B cell (primary cell): Measurements from ENCODE around the gene ACSL4. TPM values are rescaled to one million over a fixed set of nuclear protein-coding genes. Genes with fewer than 3 reads are reported as not detected.

ENCODE experiments used
- ATAC-seq: fragments of 200-7000 bp; cut with Tn5 transposase; one replicate; pipeline ENCODE4 v1.10.0; 2021; ENCODE audit warnings: low read depth, mild to moderate bottlenecking, moderate number of reproducible peaks, moderate library complexity
- CTCF ChIA-PET: fragments of 350-600 bp; sonication (Branson Sonifier 250); formaldehyde crosslinking; loops from one replicate; lab custom pipeline; 2021; ENCODE audit warnings: antibody characterized with exemption, inconsistent platforms; lab: Charles Lee
- POLR2A ChIA-PET: fragments of 350-600 bp; sonication (Branson Sonifier 250); formaldehyde crosslinking; loops from one replicate; lab custom pipeline; 2021; ENCODE audit warnings: antibody characterized with exemption; lab: Charles Lee
- DNase-seq: peaks from one replicate; pipeline ENCODE4 v3.0.0; 2013
- H2AFZ ChIP-seq: 2 replicates; pipeline ENCODE4 v1.6.1; 2012; ENCODE audit warnings: mild to moderate bottlenecking, low read depth, low read length; ENCODE audit not compliant: insufficient read depth, poor library complexity, severe bottlenecking
- H3K27ac ChIP-seq, 2 donors: 1 replicate in 1 of 2; 2 replicates in 1 of 2; pipeline ENCODE4 v1.5.1; 2012 to 2013; ENCODE audit warnings: low read length in 2 of 2, mild to moderate bottlenecking in 2 of 2, moderate library complexity in 1 of 2
- H3K27me3 ChIP-seq, 4 experiments: fragments of 200-600 bp in 1 of 4; sonication (generic) in 1 of 4; replicated peaks in 1 of 4; 1 replicate in 2 of 4; 2 replicates in 2 of 4; pipeline versions ENCODE4 v1.6.1 to v1.7.0; 2013 to 2016; ENCODE audit warnings: low read length in 3 of 4, mild to moderate bottlenecking in 2 of 4, mixed read lengths in 1 of 4, moderate library complexity in 1 of 4; ENCODE audit not compliant: insufficient read depth in 4 of 4, control insufficient read depth in 3 of 4; ENCODE audit errors: control extremely low read depth in 1 of 4
- H3K36me3 ChIP-seq, 2 experiments: replicated peaks in 1 of 2; 1 replicate in 1 of 2; 2 replicates in 1 of 2; pipeline versions ENCODE4 v1.6.1 to v1.7.1; 2013; ENCODE audit warnings: low read length in 1 of 2; ENCODE audit not compliant: insufficient read depth in 2 of 2, control insufficient read depth in 1 of 2; ENCODE audit errors: control extremely low read depth in 1 of 2, extremely low read depth in 1 of 2
- H3K4me1 ChIP-seq, 2 donors: fragments of 200-600 bp in 1 of 2; sonication (generic) in 1 of 2; 1 replicate in 1 of 2; 2 replicates in 1 of 2; pipeline versions ENCODE4 v1.5.1 to v1.6.1; 2013 to 2017; ENCODE audit warnings: low read length in 2 of 2; ENCODE audit not compliant: control insufficient read depth in 2 of 2, insufficient read depth in 2 of 2
- H3K4me2 ChIP-seq: replicated peaks from 2 replicates; pipeline ENCODE3; 2012; ENCODE audit warnings: mild to moderate bottlenecking, low read depth, low read length; ENCODE audit not compliant: poor library complexity, severe bottlenecking
- H3K4me3 ChIP-seq, 5 experiments: fragments of 200-600 bp in 1 of 5; sonication (generic) in 1 of 5; 1 replicate in 3 of 5; 2 replicates in 2 of 5; pipeline versions ENCODE4 v1.5.1 to v1.7.0; 2011 to 2016; ENCODE audit warnings: low read length in 4 of 5, mild to moderate bottlenecking in 4 of 5, low read depth in 2 of 5, control low read depth in 1 of 5, moderate library complexity in 1 of 5; ENCODE audit not compliant: insufficient read depth in 1 of 5; ENCODE audit errors: control extremely low read depth in 1 of 5, extremely low read depth in 1 of 5
- H3K79me2 ChIP-seq: fragments of 200-600 bp; sonication (generic); one replicate; pipeline ENCODE4 v1.6.0; 2016; ENCODE audit warnings: low read length; ENCODE audit not compliant: control insufficient read depth, insufficient read depth
- H3K9ac ChIP-seq: fragments of 200-600 bp; sonication (generic); 2 replicates; pipeline ENCODE4 v1.6.1; 2017; ENCODE audit warnings: mild to moderate bottlenecking, low read length, moderate library complexity
- H3K9me3 ChIP-seq, 3 donors: one replicate each; pipeline versions ENCODE4 v1.6.1 to v1.7.1; 2013; ENCODE audit warnings: low read length in 2 of 3; ENCODE audit not compliant: control insufficient read depth in 2 of 3, insufficient read depth in 1 of 3; ENCODE audit errors: control extremely low read depth in 1 of 3
- H4K20me1 ChIP-seq: 2 replicates; pipeline ENCODE4 v1.6.0; 2012; ENCODE audit warnings: mild to moderate bottlenecking, low read length; ENCODE audit not compliant: insufficient read depth, control insufficient read depth, poor library complexity, severe bottlenecking
- H3K27ac Mint-ChIP-seq: one replicate; pipeline ENCODE4 v1.8.0; 2021; ENCODE audit warnings: mixed read lengths
- H3K27me3 Mint-ChIP-seq: one replicate; pipeline ENCODE4 v1.8.0; 2021; ENCODE audit warnings: mixed read lengths
- H3K4me1 Mint-ChIP-seq: one replicate; pipeline ENCODE4 v1.8.0; 2021; ENCODE audit warnings: mixed read lengths
- H3K4me3 Mint-ChIP-seq: one replicate; pipeline ENCODE4 v1.8.0; 2021; ENCODE audit warnings: mixed read lengths
- H3K9me3 Mint-ChIP-seq: one replicate; pipeline ENCODE4 v1.8.0; 2022; ENCODE audit warnings: mixed read lengths; ENCODE audit not compliant: insufficient read depth
- CTCF ChIP-seq: fragments of 200-600 bp; IDR thresholded peaks from one replicate; pipeline ENCODE4 v1.8.0; 2022; ENCODE audit warnings: antibody characterized with exemption, mild to moderate bottlenecking
- EZH2 ChIP-seq: IDR thresholded peaks from 2 replicates; pipeline ENCODE4 v1.6.1; 2012; ENCODE audit warnings: borderline replicate concordance, low read depth, mild to moderate bottlenecking, moderate library complexity, low read length; ENCODE audit not compliant: insufficient read depth, poor library complexity, severe bottlenecking
- WGBS: methylation state at CpG from one replicate; pipeline ENCODE4 v1.1.5; 2013; ENCODE audit warnings: missing lambda C conversion rate; ENCODE audit not compliant: insufficient coverage; 5-methylcytosine and 5-hydroxymethylcytosine counted together
- intact Hi-C: fragments of 100-400 bp; cut with micrococcal nuclease; formaldehyde crosslinking; loops from one replicate; pipeline ENCODE4 v1.10.0; 2022
- polyA plus RNA-seq: library from polyadenylated mRNA; depleted of rRNA; stranded (reverse); fragments of >200 nt; gene quantifications from 2 replicates; pipeline ENCODE4 v1.2.3, GENCODE V29; 2012
- total RNA-seq, 2 donors: library from RNA; stranded (reverse); fragments of 120-200 nt in 1 of 2; gene quantifications; 1 replicate in 1 of 2; 2 replicates in 1 of 2; pipeline versions ENCODE4 v1.2.3 to v1.2.4, GENCODE V29; 2013 to 2022

Gene ACSL4
- total and polyA plus RNA-seq, 2 donors (not counting 1 experiment from before 2014, with no cell fraction given): 4.0 to 29.1 TPM

- H3K4me1 Mint-ChIP-seq: no peaks in the 10 kb centered on the region
- Histone ChIP-seq H4K20me1 (no peaks in the 10 kb centered on the region), H3K27me3 (no peaks in the 10 kb centered on the region), H3K4me3 (no peak overlapping the region), H3K4me2 (no peak overlapping the region), H3K36me3 (no peaks in the 10 kb centered on the region), H3K9me3 (no peaks in the 10 kb centered on the region), H3K4me1 (no peaks in the 10 kb centered on the region), H3K27ac (no peak overlapping the region), H3K79me2 (no peaks in the 10 kb centered on the region), H2AFZ (no peak overlapping the region), H3K9ac (no peak overlapping the region)
- ChIA-PET POLR2A (no interaction called here), CTCF (no interaction called here)
- H3K27ac Mint-ChIP-seq: no peak overlapping the region
- intact Hi-C loops: no loop called here
- DNase-seq (no peak), ATAC-seq (no peak)
- no peaks in the 10 kb centered on the region for H3K9me3 Mint-ChIP-seq
- H3K27me3 Mint-ChIP-seq: no peaks in the 10 kb centered on the region
- WGBS: 100% methylated on average over 2 of the region's 3 CpGs
- no peak for TF ChIP-seq EZH2
- TF ChIP-seq CTCF: no peak
- H3K4me3 Mint-ChIP-seq: no peak overlapping the region
These were observed 42.3 kb upstream of the ACSL4 start for GRCh38 chrX:109775386-109775785.

GRCh38 chrX:109774706-109775105 is 41.6 kb upstream of the ACSL4 start:
- Histone ChIP-seq H3K4me1 (no peaks in the 10 kb centered on the region), H3K9me3 (no peaks in the 10 kb centered on the region), H3K4me2 (no peak overlapping the region), H3K27ac (no peak overlapping the region), H3K27me3 (no peaks in the 10 kb centered on the region), H3K9ac (no peak overlapping the region), H3K4me3 (no peak overlapping the region), H3K79me2 (no peaks in the 10 kb centered on the region), H4K20me1 (no peaks in the 10 kb centered on the region), H3K36me3 (no peaks in the 10 kb centered on the region), H2AFZ (no peak overlapping the region)
- H3K4me3 Mint-ChIP-seq: no peak overlapping the region
- POLR2A ChIA-PET: no interaction called here
- CTCF ChIA-PET: interaction anchor here (0.8 kb wide), 1 partner anchor 82 kb away, joined by 4 read pairs; no protein-coding TSS in a partner anchor
- no peaks in the 10 kb centered on the region for H3K4me1 Mint-ChIP-seq
- ATAC-seq: no peak
- H3K9me3 Mint-ChIP-seq: no peaks in the 10 kb centered on the region
- no peak overlapping the region for H3K27ac Mint-ChIP-seq
- no peak for DNase-seq
- no peaks in the 10 kb centered on the region for H3K27me3 Mint-ChIP-seq
- intact Hi-C loops: no loop called here
- TF ChIP-seq CTCF (no peak), EZH2 (no peak)
- WGBS: no CpG with 5 or more reads among the region's 5 CpGs
